ENCODE results near the gene NPB. TPM values are rescaled to one million over a fixed set of nuclear protein-coding genes. Genes with fewer than 3 reads are reported as not detected.

NPB gene
- total RNA-seq, 1 donor: 0.43 TPM

DNA sequence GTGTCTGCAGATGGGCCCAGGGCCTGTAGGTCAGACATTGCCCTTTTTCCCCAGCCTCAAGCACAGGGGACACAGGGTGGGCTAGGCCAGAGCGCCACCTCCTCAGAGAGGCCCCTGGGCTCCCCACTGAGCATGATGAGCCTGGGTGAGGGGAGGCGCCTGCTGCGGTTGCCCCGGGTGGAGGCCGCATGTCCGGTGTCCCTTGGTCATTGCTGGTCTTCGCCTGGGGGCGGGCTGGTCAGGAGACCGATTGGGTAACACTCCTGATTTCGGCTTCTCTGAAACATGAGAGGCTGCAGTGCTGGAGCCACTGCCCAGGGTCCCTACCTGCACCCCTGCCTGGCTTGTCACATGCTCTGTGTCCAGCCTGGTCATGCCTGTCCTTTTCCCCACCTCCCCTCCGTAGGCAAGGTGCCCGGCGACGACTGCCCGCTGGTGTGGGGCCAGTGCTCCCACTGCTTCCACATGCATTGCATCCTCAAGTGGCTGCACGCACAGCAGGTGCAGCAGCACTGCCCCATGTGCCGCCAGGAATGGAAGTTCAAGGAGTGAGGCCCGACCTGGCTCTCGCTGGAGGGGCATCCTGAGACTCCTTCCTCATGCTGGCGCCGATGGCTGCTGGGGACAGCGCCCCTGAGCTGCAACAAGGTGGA is 2.4 kb upstream of the NPB start:
- no peak for DNase-seq (ENCODE audit: low read depth)
- H3K4me3 ChIP-seq (ENCODE audit: low read depth, low read length): no peak overlapping the region

GRCh38 chr17:81900181-81900820 is 1.7 kb upstream of the NPB start:
- no peak overlapping the region for H3K4me3 ChIP-seq (ENCODE audit: low read depth, low read length)
- no peak for DNase-seq (ENCODE audit: low read depth)
- TF ChIP-seq CTCF (IDR thresholded peaks at IDR 0.05; ENCODE audit: insufficient read depth, low read depth, low read length): no peak

More for the DNA sequence above, 2.4 kb upstream of the NPB start:
- TF ChIP-seq CTCF (IDR thresholded peaks at IDR 0.05; ENCODE audit: insufficient read depth, low read depth, low read length): no peak

- DNase-seq (ENCODE audit: low read depth): no peak
- peak overlapping the region; percentile 40 for H3K4me3 ChIP-seq (ENCODE audit: low read depth, low read length)
- no peak for TF ChIP-seq CTCF (IDR thresholded peaks at IDR 0.05; ENCODE audit: insufficient read depth, low read depth, low read length)
Measured at GRCh38 chr17:81901167-81902022, 643 bp upstream of the NPB start.

GRCh38 chr17:81902653-81903414 is 796 bp downstream of the NPB start:
- H3K4me3 ChIP-seq (ENCODE audit: low read depth, low read length): peak overlapping the region; percentile 27
- no peak for DNase-seq (ENCODE audit: low read depth)
- no peak for TF ChIP-seq CTCF (IDR thresholded peaks at IDR 0.05; ENCODE audit: insufficient read depth, low read depth, low read length)

GRCh38 chr17:81903415-81903831 is 1.4 kb downstream of the NPB start:
- TF ChIP-seq CTCF (IDR thresholded peaks at IDR 0.05; ENCODE audit: insufficient read depth, low read depth, low read length): no peak
- no peak for DNase-seq (ENCODE audit: low read depth)
- H3K4me3 ChIP-seq (ENCODE audit: low read depth, low read length): no peak overlapping the region

DNA sequence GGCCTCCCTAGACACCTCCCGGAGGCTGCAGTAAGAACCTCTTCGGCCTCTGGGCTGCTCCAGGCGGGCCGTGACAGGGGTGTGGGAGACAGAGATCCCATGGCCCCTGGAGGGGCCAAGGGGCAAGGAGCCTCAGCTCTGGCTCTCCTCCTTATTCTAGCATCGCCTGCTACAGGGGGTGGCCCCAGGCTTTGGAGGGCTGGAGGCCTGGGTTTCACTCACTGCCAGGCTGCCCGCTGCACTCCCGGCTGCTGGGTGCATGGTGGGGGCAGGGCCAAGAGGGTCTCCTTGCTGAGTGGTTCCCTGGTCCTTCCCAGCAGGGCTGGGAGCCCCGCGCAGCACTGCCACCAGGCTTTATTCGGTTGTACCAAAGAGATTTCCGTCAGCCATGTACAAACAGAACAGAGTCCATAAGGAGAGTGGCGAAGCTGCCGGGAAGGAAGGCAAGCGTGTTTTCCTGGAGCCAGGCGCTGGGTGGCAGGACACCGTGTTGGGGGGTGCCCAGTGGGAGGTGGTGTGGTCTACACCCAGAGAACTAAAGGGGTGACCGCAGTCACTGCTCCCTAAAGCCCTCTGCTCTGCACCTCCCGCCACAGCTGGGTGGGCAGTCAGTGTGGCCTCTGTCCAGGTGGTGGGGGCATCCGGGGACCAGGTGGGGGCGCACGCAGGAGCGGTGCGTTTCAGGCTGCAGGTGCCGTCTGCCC is 2.0 kb downstream of the NPB start:
- H3K4me3 ChIP-seq (ENCODE audit: low read depth, low read length): no peak overlapping the region
- DNase-seq (ENCODE audit: low read depth): no peak
- no peak for TF ChIP-seq CTCF (IDR thresholded peaks at IDR 0.05; ENCODE audit: insufficient read depth, low read depth, low read length)

Measured in fibroblast of villous mesenchyme (primary cell).